IMR-90 (cell line): ENCODE results near the gene UGGT2. TPM values are rescaled to one million over a fixed set of nuclear protein-coding genes. Genes with fewer than 3 reads are reported as not detected.

ENCODE experiments used
- ATAC-seq: fragments of 200-7000 bp; cut with Tn5 transposase; 2 replicates; pipeline ENCODE4 v1.9.1; 2020; ENCODE audit warnings: low read depth, mild to moderate bottlenecking, moderate library complexity
- BruUV-seq: library from RNA; stranded (reverse); fragments of 400-500 nt; replicated peaks from 2 replicates; lab custom pipeline; 2021; lab: Mats Ljungman, UMichigan
- CTCF ChIA-PET: fragments of 300-600 bp; formaldehyde crosslinking; extraction: SDS; loops from one replicate; lab custom pipeline; 2021; ENCODE audit warnings: antibody characterized with exemption; lab: Yijun Ruan, JAX
- POLR2A ChIA-PET: fragments of 300-600 bp; sonication (Branson Sonifier 250); formaldehyde crosslinking; loops from one replicate; lab custom pipeline; 2022; ENCODE audit warnings: antibody characterized with exemption; ENCODE audit not compliant: unreplicated experiment; lab: Charles Lee
- DNase-seq: peaks from one replicate; pipeline ENCODE4 v3.0.0; 2013
- H2AFZ ChIP-seq: replicated peaks from 2 replicates; pipeline ENCODE3; 2013; ENCODE audit warnings: low read length, mild to moderate bottlenecking; ENCODE audit not compliant: poor library complexity
- H2AK5ac ChIP-seq: 2 replicates; pipeline ENCODE4 v1.6.1; 2013; ENCODE audit warnings: low read depth, low read length, inconsistent platforms
- H2AK9ac ChIP-seq: replicated peaks from 2 replicates; pipeline ENCODE3; 2013; ENCODE audit warnings: mild to moderate bottlenecking, low read depth, low read length, moderate library complexity; ENCODE audit not compliant: poor library complexity
- H2BK120ac ChIP-seq: 2 replicates; pipeline ENCODE4 v1.6.1; 2013; ENCODE audit warnings: low read depth, low read length, inconsistent platforms
- H2BK15ac ChIP-seq: 3 replicates; pipeline ENCODE4 v1.6.1; 2013; ENCODE audit warnings: low read depth, low read length, inconsistent platforms
- H2BK20ac ChIP-seq: 2 replicates; pipeline ENCODE4 v1.6.1; 2013; ENCODE audit warnings: low read depth, mild to moderate bottlenecking, inconsistent platforms, low read length, moderate library complexity
- H2BK5ac ChIP-seq: 2 replicates; pipeline ENCODE4 v1.6.1; 2013; ENCODE audit warnings: mild to moderate bottlenecking, low read depth, low read length, inconsistent platforms; ENCODE audit not compliant: poor library complexity, severe bottlenecking
- H3K14ac ChIP-seq: replicated peaks from 2 replicates; pipeline ENCODE4 v1.6.1; 2013; ENCODE audit warnings: low read depth, low read length, inconsistent platforms
- H3K18ac ChIP-seq: 2 replicates; pipeline ENCODE4 v1.6.1; 2013; ENCODE audit warnings: low read depth, low read length, control low read depth
- H3K23ac ChIP-seq: 2 replicates; pipeline ENCODE4 v1.6.1; 2013; ENCODE audit warnings: low read depth, low read length, inconsistent platforms
- H3K27ac ChIP-seq: 2 replicates; pipeline ENCODE4 v1.5.1; 2013; ENCODE audit warnings: mild to moderate bottlenecking, control low read depth, low read length; ENCODE audit not compliant: insufficient read depth
- H3K27me3 ChIP-seq: 2 replicates; pipeline ENCODE4 v1.6.1; 2013; ENCODE audit warnings: low read length; ENCODE audit not compliant: control insufficient read depth, insufficient read depth
- H3K36me3 ChIP-seq: 2 replicates; pipeline ENCODE4 v1.6.1; 2013; ENCODE audit warnings: low read length, mixed read lengths; ENCODE audit not compliant: control insufficient read depth, insufficient read depth
- H3K4ac ChIP-seq: 2 replicates; pipeline ENCODE4 v1.6.1; 2013; ENCODE audit warnings: low read depth, low read length, inconsistent platforms
- H3K4me1 ChIP-seq: 2 replicates; pipeline ENCODE4 v1.6.1; 2013; ENCODE audit warnings: low read length, mixed read lengths; ENCODE audit not compliant: control insufficient read depth, insufficient read depth
- H3K4me2 ChIP-seq: 2 replicates; pipeline ENCODE4 v1.6.1; 2013; ENCODE audit warnings: low read depth, mild to moderate bottlenecking, control low read depth, low read length, moderate library complexity
- H3K4me3 ChIP-seq: 2 replicates; pipeline ENCODE4 v1.5.1; 2013; ENCODE audit warnings: low read depth, mild to moderate bottlenecking, control low read depth, low read length, moderate library complexity; ENCODE audit not compliant: insufficient read depth
- H3K56ac ChIP-seq: 2 replicates; pipeline ENCODE4 v1.6.1; 2013; ENCODE audit warnings: low read length, inconsistent platforms; ENCODE audit not compliant: insufficient read depth; ENCODE audit errors: extremely low read depth
- H3K79me1 ChIP-seq, 2 experiments: 2 replicates each; pipeline ENCODE4 v1.6.1; 2013; ENCODE audit warnings: low read length in 2 of 2, inconsistent platforms in 1 of 2, low read depth in 1 of 2
- H3K9ac ChIP-seq: 2 replicates; pipeline ENCODE4 v1.6.1; 2013; ENCODE audit warnings: low read depth, low read length, control low read depth
- H3K9me1 ChIP-seq: 2 replicates; pipeline ENCODE4 v1.6.1; 2013; ENCODE audit warnings: low read length, inconsistent platforms; ENCODE audit not compliant: insufficient read depth
- H3K9me3 ChIP-seq: 2 replicates; pipeline ENCODE4 v1.6.1; 2013; ENCODE audit warnings: low read length; ENCODE audit not compliant: control insufficient read depth, insufficient read depth
- H4K20me1 ChIP-seq: 2 replicates; pipeline ENCODE4 v1.6.1; 2013; ENCODE audit warnings: low read length, inconsistent platforms; ENCODE audit not compliant: insufficient read depth
- H4K5ac ChIP-seq: 2 replicates; pipeline ENCODE4 v1.6.1; 2013; ENCODE audit warnings: mild to moderate bottlenecking, low read depth, low read length, control low read depth
- H4K8ac ChIP-seq, 2 experiments: 2 replicates each; pipeline ENCODE4 v1.6.1; 2013; ENCODE audit warnings: low read depth in 2 of 2, low read length in 2 of 2, control low read depth in 1 of 2, inconsistent platforms in 1 of 2
- H4K91ac ChIP-seq: 2 replicates; pipeline ENCODE4 v1.6.1; 2013; ENCODE audit warnings: low read depth, low read length, inconsistent platforms; ENCODE audit not compliant: insufficient read depth
- ELK1 ChIP-seq: fragments of 150-350 bp; IDR thresholded peaks from 2 replicates; pipeline ENCODE4 v1.6.1; 2016; ENCODE audit warnings: low read depth, mild to moderate bottlenecking, low read length, moderate library complexity, borderline replicate concordance
- FOS ChIP-seq: fragments of 150-350 bp; IDR thresholded peaks from 2 replicates; pipeline ENCODE4 v1.6.1; 2016; ENCODE audit warnings: low read depth, low read length
- MAFK ChIP-seq: IDR thresholded peaks from 2 replicates; pipeline ENCODE4 v1.6.1; 2012; ENCODE audit warnings: low read depth, low read length, improper control_type of control experiment
- MXI1 ChIP-seq: IDR thresholded peaks from 2 replicates; pipeline ENCODE4 v1.6.1; 2012; ENCODE audit warnings: low read depth, mild to moderate bottlenecking, low read length, moderate library complexity, borderline replicate concordance
- NFE2L2 ChIP-seq: fragments of 150-350 bp; IDR thresholded peaks from 2 replicates; pipeline ENCODE4 v1.6.1; 2016; ENCODE audit warnings: low read depth, mild to moderate bottlenecking, low read length
- RAD21 ChIP-seq: IDR thresholded peaks from 2 replicates; pipeline ENCODE4 v1.6.1; 2012; ENCODE audit warnings: low read length, improper control_type of control experiment
- RFX5 ChIP-seq: IDR thresholded peaks from 2 replicates; pipeline ENCODE4 v1.8.0; 2012; ENCODE audit warnings: low read depth, mild to moderate bottlenecking, low read length, moderate library complexity
- USF2 ChIP-seq: fragments of 150-350 bp; IDR thresholded peaks from 2 replicates; pipeline ENCODE4 v1.6.1; 2017; ENCODE audit warnings: mild to moderate bottlenecking, antibody characterized with exemption, low read length, low read depth
- WGBS, 2 experiments: methylation state at CpG; one replicate each; pipeline versions ENCODE4 v1.1.5 to v1.1.7; 2013; ENCODE audit warnings: missing lambda C conversion rate in 2 of 2; ENCODE audit not compliant: insufficient read length in 1 of 2; ENCODE audit errors: extremely low coverage in 2 of 2; 5-methylcytosine and 5-hydroxymethylcytosine counted together
- dilution Hi-C: fragments of 300-500 bp; cut with HindIII; formaldehyde crosslinking; loops from one replicate; pipeline ENCODE4 v1.14.3; 2018; ENCODE audit warnings: low sequenced_read_pairs; ENCODE audit not compliant: unreplicated experiment
- in situ Hi-C: fragments of 300-500 bp; cut with MboI; formaldehyde crosslinking; loops from 3 replicates; pipeline ENCODE4 v1.14.3; 2019; ENCODE audit warnings: low sequenced_read_pairs, inconsistent platforms, mixed read lengths
- intact Hi-C: fragments of 100-400 bp; cut with micrococcal nuclease; formaldehyde crosslinking; loops from 2 replicates; pipeline ENCODE4 v1.10.0; 2022
- polyA plus RNA-seq, 3 experiments: library from polyadenylated mRNA; depleted of rRNA; stranded (reverse); fragments of >200 nt; gene quantifications; 2 replicates each; pipeline ENCODE4 v1.2.3, GENCODE V29; 2012; ENCODE audit warnings: low replicate concordance in 1 of 3
- total RNA-seq: library from RNA; depleted of rRNA; stranded (reverse); fragments of >200 nt; gene quantifications from 2 replicates; pipeline ENCODE4 v1.2.3, GENCODE V29; 2012

UGGT2 gene
- total and polyA plus RNA-seq, 2 of the 4 experiments (the other 2 are of a cell fraction) = 21.4 to 40.1 TPM

- Histone ChIP-seq H3K9me1 (no peaks in the 10 kb centered on the region), H3K27ac (no peak overlapping the region), H3K4me2 (peak overlapping the region; percentile 39; the same call in 1 of the 2 replicates), H4K5ac (no peak overlapping the region), H3K27me3 (peaks cover 44% of the 10 kb centered on the region), H3K14ac (no peak overlapping the region), H2AFZ (no peak overlapping the region), H3K18ac (no peak overlapping the region), H3K4me1 (no peaks in the 10 kb centered on the region), H3K9me3 (no peaks in the 10 kb centered on the region), H3K56ac (no peak overlapping the region), H4K8ac (no peak overlapping the region), H2BK15ac (no peak overlapping the region), H3K79me1 (no peaks in the 10 kb centered on the region), H2BK120ac (no peak overlapping the region), H3K36me3 (no peaks in the 10 kb centered on the region), H2BK20ac (no peak overlapping the region), H2BK5ac (no peak overlapping the region), H2AK9ac (no peak overlapping the region), H4K91ac (no peak overlapping the region), H3K9ac (no peak overlapping the region), H4K20me1 (no peaks in the 10 kb centered on the region), H3K4me3 (no peak overlapping the region), H2AK5ac (no peak overlapping the region), H3K23ac (no peak overlapping the region), H3K4ac (no peak overlapping the region)
- in situ Hi-C loops (no loop called here), intact Hi-C loops (no loop called here), dilution Hi-C loops (no loop called here)
- 5% methylated on average over 17 of the region's 57 CpGs; no CpG with 5 or more reads in 1 of the 2 experiments for WGBS, 2 experiments
- DNase-seq (no peak), ATAC-seq (no peak)
- POLR2A ChIA-PET = no interaction called here
- TF ChIP-seq USF2 = no peak
- no peak for TF ChIP-seq ELK1
- no peak for TF ChIP-seq MXI1
- TF ChIP-seq FOS = no peak
- no peak for TF ChIP-seq RFX5
- no peak for TF ChIP-seq MAFK
- no peak for TF ChIP-seq NFE2L2
- TF ChIP-seq RAD21 = no peak
- CTCF ChIA-PET = no interaction called here
- no TSS peak for BruUV-seq
Observed at GRCh38 chr13:96091164-96092117, 38.2 kb upstream of the UGGT2 start.
